Inflammatory macrophage treated with lipopolysaccharide for 4 hours (primary cell): ENCODE measurements around the gene KRT35.

Experiments
- DNase-seq: peaks from one replicate; pipeline ENCODE4 v3.0.0-alpha.2; 2020

The KRT35 gene

GRCh38 chr17:41486809-41487530 is 6.0 kb upstream of the KRT35 start:
- peak; percentile 40 for DNase-seq

DNA sequence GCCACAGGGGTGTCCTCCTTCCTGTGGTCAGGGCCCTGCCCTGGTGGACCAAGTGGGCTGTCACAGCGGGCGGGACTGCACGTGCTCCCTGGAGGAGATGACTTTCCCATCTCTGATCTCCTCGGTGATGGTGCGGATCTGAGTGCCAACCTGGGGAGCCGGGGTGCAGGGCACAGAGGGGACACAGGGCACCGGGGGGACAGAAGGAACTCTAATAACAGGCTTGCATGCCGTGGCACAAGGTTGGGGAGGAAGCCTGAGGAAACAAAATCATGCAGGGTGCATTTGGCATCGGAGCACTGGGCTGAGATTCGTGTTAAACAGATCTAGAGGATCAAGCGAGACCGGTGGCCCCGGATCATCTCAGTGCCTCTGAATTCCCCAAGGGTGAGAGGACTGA is 5.4 kb upstream of the KRT35 start:
- no peak for DNase-seq

- no peak for DNase-seq
These were observed 4.3 kb upstream of the KRT35 start for GRCh38 chr17:41484920-41485904.

GRCh38 chr17:41483991-41484826 is 3.3 kb upstream of the KRT35 start:
- DNase-seq = no peak

GRCh38 chr17:41483531-41483930 is 2.6 kb upstream of the KRT35 start:
- no peak for DNase-seq

- no peak for DNase-seq
These were observed 370 bp downstream of the KRT35 start for GRCh38 chr17:41480581-41480980.

DNA sequence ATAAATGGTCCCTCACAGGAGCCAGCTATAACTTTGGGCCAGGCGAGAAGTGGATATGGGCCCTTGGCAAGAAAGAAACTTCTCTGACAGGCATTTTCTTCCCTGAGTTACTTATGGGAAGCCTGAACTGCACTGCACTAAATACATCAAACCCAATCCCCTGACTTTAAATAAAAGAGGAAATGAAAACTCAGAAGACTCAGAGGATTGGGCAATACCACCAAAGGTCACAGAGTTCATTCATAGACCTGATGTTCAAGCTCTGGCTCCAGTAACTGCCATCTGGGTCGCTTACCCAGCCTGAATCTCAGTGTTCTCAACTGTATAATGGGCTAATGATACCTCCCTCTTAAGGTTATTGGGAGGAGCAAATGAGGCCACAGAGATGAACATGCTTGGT is 815 bp downstream of the KRT35 start:
- DNase-seq = no peak

DNA sequence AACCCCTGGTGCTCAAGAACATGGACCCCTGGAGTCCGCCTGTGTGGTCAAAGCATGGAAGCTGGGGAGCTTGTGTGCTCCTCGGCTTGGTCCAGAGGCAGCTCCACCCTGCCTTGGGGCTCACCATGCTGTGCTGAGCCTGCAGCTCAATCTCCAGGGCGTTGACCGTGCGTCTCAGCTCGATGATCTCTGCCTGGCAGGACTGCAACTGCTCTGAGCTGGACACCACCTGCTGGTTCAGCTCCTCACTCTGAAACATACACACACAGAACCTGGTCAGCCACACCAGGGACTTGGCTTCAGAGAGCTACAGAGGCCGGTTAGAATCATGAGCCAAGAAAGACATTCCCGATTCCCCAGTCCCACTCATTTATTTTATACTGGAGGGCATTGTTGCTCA is 2.7 kb downstream of the KRT35 start:
- DNase-seq = no peak

DNA sequence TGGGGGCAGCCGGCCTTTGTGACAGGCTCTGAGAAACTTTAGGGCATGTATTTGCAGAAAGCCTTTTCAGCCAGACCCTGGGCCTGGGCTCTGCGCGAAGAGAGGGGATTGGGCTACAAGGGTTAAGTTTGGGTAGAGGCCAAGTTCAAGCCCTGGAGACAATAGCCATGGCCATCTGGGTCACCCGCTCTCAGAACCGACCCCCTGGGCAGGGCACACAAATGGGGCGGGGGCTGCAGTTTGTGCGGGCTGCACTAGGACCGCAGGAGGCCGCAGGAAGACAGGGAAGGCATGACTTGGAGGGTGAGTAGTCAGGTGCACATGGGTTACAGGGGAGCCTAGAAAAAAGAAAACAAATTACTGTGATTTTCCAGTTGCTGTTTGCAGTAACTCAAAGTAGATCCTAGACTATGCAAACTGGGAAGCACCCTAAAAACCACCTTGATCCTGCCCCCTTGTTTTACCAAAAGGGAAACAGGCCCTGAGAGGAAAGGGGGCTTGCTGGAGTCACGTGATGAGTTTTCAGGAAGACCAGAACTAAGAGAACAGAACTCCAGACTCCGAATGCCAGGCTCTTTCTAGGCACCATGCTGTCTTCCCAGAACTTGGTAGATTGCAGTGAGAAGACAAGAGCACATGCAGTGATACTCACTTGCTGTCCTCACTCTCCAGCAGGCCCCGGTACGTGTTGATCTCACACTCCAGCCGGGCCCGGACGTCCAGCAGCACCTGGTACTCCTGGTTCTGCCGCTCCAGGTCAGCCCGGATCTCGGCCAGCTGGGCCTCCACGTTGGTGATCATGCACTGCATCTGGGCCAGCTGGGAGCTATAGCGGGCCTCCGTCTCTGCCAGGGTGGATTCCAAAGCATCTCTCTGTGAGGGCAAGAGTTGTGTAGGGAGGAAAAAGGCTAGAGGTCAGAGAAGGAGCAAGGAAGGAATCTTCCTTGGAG is 3.8 kb downstream of the KRT35 start:
- DNase-seq = no peak

GRCh38 chr17:41475421-41475820 is 5.5 kb downstream of the KRT35 start:
- no peak for DNase-seq

- DNase-seq = no peak
These were observed 6.1 kb downstream of the KRT35 start for GRCh38 chr17:41474863-41475262.

- no peak for DNase-seq
These were observed 12.6 kb downstream of the KRT35 start for GRCh38 chr17:41468346-41468745.

DNA sequence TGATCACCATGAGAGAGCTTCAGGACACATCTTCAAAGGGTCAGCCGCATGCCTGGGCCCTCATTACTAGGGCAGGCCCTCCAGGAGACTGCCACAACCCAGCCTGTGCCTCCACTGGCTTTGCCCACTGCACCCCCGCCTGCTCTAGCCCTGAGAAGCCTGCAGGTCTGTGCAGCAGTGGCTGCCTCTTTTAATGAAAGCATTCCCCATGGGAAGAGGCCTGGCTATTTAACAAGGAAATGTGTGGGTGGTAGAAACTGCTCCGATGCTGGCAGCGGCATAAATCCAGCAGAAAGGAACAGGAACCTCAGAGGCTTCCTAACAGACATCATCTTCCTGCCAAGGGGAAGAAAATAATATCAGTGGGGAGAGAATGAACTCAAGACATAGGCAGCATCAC is 13.4 kb downstream of the KRT35 start:
- DNase-seq = no peak

GRCh38 chr17:41466988-41467387 is 14.0 kb downstream of the KRT35 start, which contains the start of gene KRT32:
Gene KRT32 (minus strand): TSS chr17:41467386. CDS start chr17:41467325, 61 bp downstream.
- DNase-seq = no peak

DNA sequence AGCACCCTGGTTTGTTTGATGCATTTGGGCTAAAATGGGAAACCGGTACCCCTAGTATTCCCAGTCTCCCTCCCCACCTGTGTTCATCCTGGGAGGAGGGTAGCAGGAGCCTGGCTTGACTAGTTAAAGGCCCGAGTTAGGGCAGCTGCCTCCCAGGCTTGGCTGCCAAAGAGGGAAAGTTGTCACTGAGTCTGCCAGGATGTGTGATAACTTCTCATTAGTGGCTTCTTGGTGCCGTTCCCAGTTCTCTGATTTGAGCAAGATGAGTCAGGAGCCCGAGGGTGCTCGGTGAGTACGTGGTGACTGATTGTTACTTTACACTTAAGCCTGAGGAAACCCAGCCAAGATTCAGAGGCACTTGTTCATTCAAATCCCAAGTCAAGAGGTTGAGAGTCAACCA is 16.3 kb downstream of the KRT35 start:
- no peak for DNase-seq

- no peak for DNase-seq
These were observed 16.8 kb downstream of the KRT35 start for GRCh38 chr17:41464173-41464572.

- DNase-seq = no peak
These were observed 17.2 kb downstream of the KRT35 start for GRCh38 chr17:41463746-41464145.

- DNase-seq = no peak
These were observed 18.2 kb downstream of the KRT35 start for GRCh38 chr17:41462705-41463104.

GRCh38 chr17:41457676-41458075 is 23.3 kb downstream of the KRT35 start:
- no peak for DNase-seq

- no peak for DNase-seq
These were observed 24.7 kb downstream of the KRT35 start for GRCh38 chr17:41456204-41456603.

GRCh38 chr17:41455236-41455635 is 25.7 kb downstream of the KRT35 start:
- no peak for DNase-seq

- DNase-seq = no peak
These were observed 27.9 kb downstream of the KRT35 start for GRCh38 chr17:41453066-41453465.
